MM.1S (cell line): ENCODE results near the gene PLAAT5.

Source experiments
- DNase-seq: peaks from one replicate; pipeline ENCODE4 v3.0.0-alpha.2; 2015
- H2AFZ ChIP-seq: fragments of 300-600 bp; sonication (generic); 2 replicates; pipeline ENCODE4 v1.6.0; 2016; ENCODE audit warnings: antibody characterized with exemption, low read length
- H3F3A ChIP-seq: fragments of 300-600 bp; sonication (generic); 2 replicates; pipeline ENCODE4 v1.6.1; 2016; ENCODE audit warnings: mild to moderate bottlenecking, antibody characterized with exemption, low read length, moderate library complexity, mixed read lengths; ENCODE audit not compliant: insufficient read depth
- H3K27ac ChIP-seq: fragments of 300-600 bp; sonication (generic); 2 replicates; pipeline ENCODE4 v1.5.1; 2016; ENCODE audit warnings: mild to moderate bottlenecking, low read length
- H3K27me3 ChIP-seq: fragments of 300-600 bp; sonication (generic); replicated peaks from 2 replicates; pipeline ENCODE4 v1.6.0; 2016; ENCODE audit warnings: low read length; ENCODE audit not compliant: insufficient read depth
- H3K36me3 ChIP-seq: fragments of 300-600 bp; sonication (generic); replicated peaks from 2 replicates; pipeline ENCODE4 v1.6.1; 2016; ENCODE audit warnings: mild to moderate bottlenecking, low read length, mixed read lengths; ENCODE audit not compliant: insufficient read depth
- H3K4me1 ChIP-seq: fragments of 300-600 bp; sonication (generic); 2 replicates; pipeline ENCODE4 v1.6.1; 2016; ENCODE audit warnings: low read length, mixed read lengths
- H3K4me2 ChIP-seq: fragments of 300-600 bp; sonication (generic); 2 replicates; pipeline ENCODE4 v1.6.0; 2016; ENCODE audit warnings: low read depth, low read length
- H3K4me3 ChIP-seq: fragments of 300-600 bp; sonication (generic); 2 replicates; pipeline ENCODE4 v1.5.1; 2016; ENCODE audit warnings: low read length, mixed read lengths
- H3K79me2 ChIP-seq: fragments of 300-600 bp; sonication (generic); 2 replicates; pipeline ENCODE4 v1.6.1; 2016; ENCODE audit warnings: mixed run types, low read length, mixed read lengths
- H3K9ac ChIP-seq: fragments of 300-600 bp; sonication (generic); 2 replicates; pipeline ENCODE4 v1.6.1; 2016; ENCODE audit warnings: low read length, mixed read lengths
- H3K9me2 ChIP-seq: fragments of 300-600 bp; sonication (generic); replicated peaks from 2 replicates; pipeline ENCODE4 v1.6.1; 2016; ENCODE audit warnings: mild to moderate bottlenecking, low read length, mixed read lengths; ENCODE audit not compliant: insufficient read depth
- H3K9me3 ChIP-seq: fragments of 300-600 bp; sonication (generic); replicated peaks from 2 replicates; pipeline ENCODE4 v1.6.1; 2016; ENCODE audit warnings: mild to moderate bottlenecking, low read length, mixed read lengths; ENCODE audit not compliant: insufficient read depth
- H4K20me1 ChIP-seq: fragments of 300-600 bp; sonication (generic); 2 replicates; pipeline ENCODE4 v1.6.1; 2016; ENCODE audit warnings: mild to moderate bottlenecking, low read length, moderate library complexity, mixed read lengths; ENCODE audit not compliant: insufficient read depth
- EZH2 ChIP-seq: fragments of 300-600 bp; sonication (generic); optimal IDR thresholded peaks from 2 replicates; pipeline ENCODE3; 2017; ENCODE audit warnings: low read depth, mild to moderate bottlenecking, antibody characterized with exemption, low read length, mixed read lengths
- EZH2phosphoT487 ChIP-seq: fragments of 300-600 bp; sonication (generic); IDR thresholded peaks from 2 replicates; pipeline ENCODE4 v1.6.1; 2018; ENCODE audit warnings: antibody characterized with exemption, low read length
- TF ChIP-seq, protein P1 (sequence below): fragments of 300-600 bp; sonication (generic); IDR thresholded peaks from 2 replicates; pipeline ENCODE4 v1.5.1; 2016; ENCODE audit warnings: antibody characterized with exemption, low read length, mixed read lengths

The PLAAT5 gene

DNA sequence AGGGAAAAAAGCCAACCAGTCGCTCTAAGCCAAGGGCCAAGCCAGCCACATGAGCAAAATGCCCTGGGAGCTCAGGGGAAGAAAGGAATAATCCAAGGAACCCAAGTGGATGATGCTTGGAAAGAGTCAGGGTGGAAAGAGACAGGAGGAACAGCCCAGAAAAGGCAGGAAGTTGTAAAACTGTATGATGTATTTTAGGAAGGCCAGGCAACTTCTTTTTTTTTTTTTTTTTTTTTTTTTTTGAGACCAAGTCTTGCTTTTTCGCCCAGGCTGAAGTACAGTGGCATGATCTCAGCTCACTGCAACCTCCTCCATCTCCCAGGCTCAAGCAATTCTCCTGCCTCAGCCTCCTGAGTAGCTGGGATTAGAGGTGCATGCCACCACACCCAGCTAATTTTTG is 16.5 kb upstream of the PLAAT5 start:
- H3K27me3 ChIP-seq, result no peaks in the 10 kb centered on the region
- H3K27ac ChIP-seq, result no peak overlapping the region
- H2AFZ ChIP-seq, result no peak overlapping the region
- H3F3A ChIP-seq, result no peaks in the 10 kb centered on the region
- no peak for DNase-seq
- H3K79me2 ChIP-seq, result no peaks in the 10 kb centered on the region
- no peaks in the 10 kb centered on the region for H4K20me1 ChIP-seq
- H3K9ac ChIP-seq, result no peak overlapping the region
- no peaks in the 10 kb centered on the region for H3K4me1 ChIP-seq
- no peak overlapping the region for H3K4me2 ChIP-seq
- H3K4me3 ChIP-seq, result no peak overlapping the region
- H3K9me3 ChIP-seq, result no peaks in the 10 kb centered on the region
- no peaks in the 10 kb centered on the region for H3K36me3 ChIP-seq
- TF ChIP-seq EZH2phosphoT487 (no peak), EZH2 (no peak)
- TF ChIP-seq, protein P1, sequence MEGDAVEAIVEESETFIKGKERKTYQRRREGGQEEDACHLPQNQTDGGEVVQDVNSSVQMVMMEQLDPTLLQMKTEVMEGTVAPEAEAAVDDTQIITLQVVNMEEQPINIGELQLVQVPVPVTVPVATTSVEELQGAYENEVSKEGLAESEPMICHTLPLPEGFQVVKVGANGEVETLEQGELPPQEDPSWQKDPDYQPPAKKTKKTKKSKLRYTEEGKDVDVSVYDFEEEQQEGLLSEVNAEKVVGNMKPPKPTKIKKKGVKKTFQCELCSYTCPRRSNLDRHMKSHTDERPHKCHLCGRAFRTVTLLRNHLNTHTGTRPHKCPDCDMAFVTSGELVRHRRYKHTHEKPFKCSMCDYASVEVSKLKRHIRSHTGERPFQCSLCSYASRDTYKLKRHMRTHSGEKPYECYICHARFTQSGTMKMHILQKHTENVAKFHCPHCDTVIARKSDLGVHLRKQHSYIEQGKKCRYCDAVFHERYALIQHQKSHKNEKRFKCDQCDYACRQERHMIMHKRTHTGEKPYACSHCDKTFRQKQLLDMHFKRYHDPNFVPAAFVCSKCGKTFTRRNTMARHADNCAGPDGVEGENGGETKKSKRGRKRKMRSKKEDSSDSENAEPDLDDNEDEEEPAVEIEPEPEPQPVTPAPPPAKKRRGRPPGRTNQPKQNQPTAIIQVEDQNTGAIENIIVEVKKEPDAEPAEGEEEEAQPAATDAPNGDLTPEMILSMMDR, result no peak
- no peaks in the 10 kb centered on the region for H3K9me2 ChIP-seq

DNA sequence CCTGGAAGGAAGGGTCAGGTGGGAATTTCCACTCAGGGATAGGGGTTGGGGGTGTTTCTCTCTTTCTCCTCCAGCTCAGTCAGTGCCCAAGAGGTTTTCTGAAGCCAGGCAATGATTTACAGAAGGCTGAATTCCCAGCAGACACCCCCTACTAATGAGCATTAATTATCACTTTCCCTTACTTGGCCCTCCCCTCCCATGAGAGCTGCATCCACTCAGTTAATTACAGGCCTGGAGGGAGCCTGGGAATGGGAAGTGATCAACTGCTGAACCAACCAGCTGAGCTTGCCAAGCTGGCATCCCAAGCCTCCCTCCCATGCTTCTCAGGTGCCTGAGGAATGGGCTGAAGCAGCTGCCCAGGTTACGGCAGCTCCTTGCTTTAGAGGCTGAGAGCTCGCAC is 15.9 kb upstream of the PLAAT5 start:
- Histone ChIP-seq H4K20me1 (no peaks in the 10 kb centered on the region), H3K27me3 (no peaks in the 10 kb centered on the region), H3K4me1 (no peaks in the 10 kb centered on the region), H3F3A (no peaks in the 10 kb centered on the region), H3K9me2 (no peaks in the 10 kb centered on the region), H3K27ac (no peak overlapping the region), H2AFZ (no peak overlapping the region), H3K36me3 (no peaks in the 10 kb centered on the region), H3K79me2 (no peaks in the 10 kb centered on the region), H3K4me2 (no peak overlapping the region), H3K9ac (no peak overlapping the region), H3K9me3 (no peaks in the 10 kb centered on the region), H3K4me3 (no peak overlapping the region)
- TF ChIP-seq EZH2phosphoT487 (no peak), EZH2 (no peak)
- TF ChIP-seq, protein P1, result no peak
- DNase-seq, result no peak

DNA sequence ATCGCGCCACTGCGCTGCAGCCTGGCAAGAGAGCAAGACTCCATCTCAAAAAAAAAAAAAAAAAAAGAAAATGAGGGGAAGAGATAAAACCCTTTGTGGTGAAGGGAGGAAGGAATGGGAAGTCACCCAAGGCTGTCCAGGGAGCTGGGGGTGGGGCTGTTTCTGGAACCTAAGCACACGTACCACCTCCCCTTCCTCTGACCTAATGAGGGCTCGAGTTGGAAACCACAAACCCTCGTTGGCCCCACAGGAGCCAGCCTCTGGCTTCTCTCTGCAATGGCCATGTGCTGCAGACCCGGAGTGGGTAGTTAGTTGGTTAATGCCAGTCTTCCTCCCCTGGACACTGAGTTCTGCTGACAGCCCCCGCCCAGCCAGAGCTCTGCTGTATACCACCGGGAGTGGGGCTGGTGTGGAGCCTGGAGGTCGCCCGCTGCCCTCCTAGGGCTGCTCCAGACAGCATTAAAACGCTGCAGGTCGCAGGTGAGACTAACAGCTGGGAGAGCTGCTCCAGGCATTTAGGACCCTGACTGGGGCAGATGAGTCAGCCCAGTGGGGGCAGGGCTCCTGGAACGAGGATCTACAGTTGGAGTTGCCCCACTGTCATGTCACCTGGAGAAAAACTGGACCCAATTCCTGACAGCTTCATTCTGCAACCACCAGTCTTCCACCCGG is 15.0 kb upstream of the PLAAT5 start, which contains the start of gene LGALS12:
Gene LGALS12 (plus strand): TSS at position 228 of the 672 bp plus-strand sequence. CDS start 375 bp downstream, at position 603.
- Histone ChIP-seq H4K20me1 (no peaks in the 10 kb centered on the region), H3K36me3 (no peaks in the 10 kb centered on the region), H2AFZ (no peak within 1 kb of the TSS), H3K27ac (no peak within 1 kb of the TSS), H3K9me2 (no peaks in the 10 kb centered on the region), H3K79me2 (no peaks in the 10 kb centered on the region), H3K4me1 (no peaks in the 10 kb centered on the region), H3K4me3 (no peak within 1 kb of the TSS), H3F3A (no peaks in the 10 kb centered on the region), H3K4me2 (no peak within 1 kb of the TSS), H3K27me3 (no peaks in the 10 kb centered on the region), H3K9me3 (no peaks in the 10 kb centered on the region), H3K9ac (no peak within 1 kb of the TSS)
- no peak for TF ChIP-seq EZH2
- TF ChIP-seq, protein P1, result no peak
- TF ChIP-seq EZH2phosphoT487, result no peak
- DNase-seq, result no peak
